ENCODE measurements around the gene CLK2.
A peak's percentile ranks its signal among the peaks of the same experiment; 100 is the strongest.
"Not testable (repeated sequence)": the region's sequence is repeated elsewhere in the genome, so short reads cannot be mapped to it uniquely, and the experiment has no call there.

The CLK2 gene

GRCh38 chr1:155295183-155295941 lies 22.1 kb upstream of the CLK2 start:
- no peak for DNase-seq
- no peak for TF ChIP-seq CTCF (IDR thresholded peaks at IDR 0.05)
- Mint-ChIP-seq H3K9me3 (peaks cover 4% of the 10 kb centered on the region), H3K4me1 (peaks cover 21% of the 10 kb centered on the region), H3K27me3 (ENCODE audit: low read depth, poor library complexity) (peaks cover 72% of the 10 kb centered on the region), H3K36me3 (ENCODE audit: low read depth) (no peaks in the 10 kb centered on the region), H3K27ac (no peak overlapping the region), H3K4me3 (no peak overlapping the region)

DNA sequence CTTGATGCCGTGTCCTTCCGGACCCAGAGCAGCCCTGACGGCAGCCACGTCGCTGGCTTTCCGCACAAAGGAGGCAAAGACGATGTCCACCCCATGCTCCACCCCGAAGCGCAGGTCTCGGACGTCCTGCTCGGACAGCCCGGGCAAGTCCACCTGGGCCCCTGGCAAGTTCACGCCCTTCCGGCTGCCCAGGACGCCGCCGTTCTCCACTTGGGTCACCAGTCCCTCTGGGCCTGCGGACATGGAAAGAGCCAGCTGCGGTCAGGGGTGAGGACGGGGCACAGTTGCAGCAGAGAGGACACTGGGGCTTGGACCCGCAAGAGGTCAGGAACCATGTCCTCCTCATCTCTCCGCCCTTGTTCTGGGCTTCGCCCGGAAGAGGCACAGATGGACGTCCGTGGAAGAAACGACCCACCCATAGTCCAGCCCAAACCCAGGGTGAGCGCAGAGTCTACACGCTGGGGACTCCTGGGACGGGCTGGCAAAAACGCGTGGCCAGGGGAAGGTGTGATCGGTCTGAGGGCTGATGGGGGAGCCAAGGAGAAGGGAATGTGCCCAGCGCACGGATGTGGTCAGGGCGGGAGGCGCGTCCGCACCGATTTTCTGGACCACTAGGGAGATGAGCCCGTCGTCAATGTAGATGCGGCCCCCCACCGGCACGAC lies 21.3 kb upstream of the CLK2 start:
- no peak for TF ChIP-seq CTCF (IDR thresholded peaks at IDR 0.05)
- Mint-ChIP-seq H3K9me3 (peaks cover 4% of the 10 kb centered on the region), H3K27me3 (ENCODE audit: low read depth, poor library complexity) (peaks cover 72% of the 10 kb centered on the region), H3K36me3 (ENCODE audit: low read depth) (no peaks in the 10 kb centered on the region), H3K4me3 (no peak overlapping the region), H3K27ac (no peak overlapping the region), H3K4me1 (peaks cover 21% of the 10 kb centered on the region)
- no peak for DNase-seq

DNA sequence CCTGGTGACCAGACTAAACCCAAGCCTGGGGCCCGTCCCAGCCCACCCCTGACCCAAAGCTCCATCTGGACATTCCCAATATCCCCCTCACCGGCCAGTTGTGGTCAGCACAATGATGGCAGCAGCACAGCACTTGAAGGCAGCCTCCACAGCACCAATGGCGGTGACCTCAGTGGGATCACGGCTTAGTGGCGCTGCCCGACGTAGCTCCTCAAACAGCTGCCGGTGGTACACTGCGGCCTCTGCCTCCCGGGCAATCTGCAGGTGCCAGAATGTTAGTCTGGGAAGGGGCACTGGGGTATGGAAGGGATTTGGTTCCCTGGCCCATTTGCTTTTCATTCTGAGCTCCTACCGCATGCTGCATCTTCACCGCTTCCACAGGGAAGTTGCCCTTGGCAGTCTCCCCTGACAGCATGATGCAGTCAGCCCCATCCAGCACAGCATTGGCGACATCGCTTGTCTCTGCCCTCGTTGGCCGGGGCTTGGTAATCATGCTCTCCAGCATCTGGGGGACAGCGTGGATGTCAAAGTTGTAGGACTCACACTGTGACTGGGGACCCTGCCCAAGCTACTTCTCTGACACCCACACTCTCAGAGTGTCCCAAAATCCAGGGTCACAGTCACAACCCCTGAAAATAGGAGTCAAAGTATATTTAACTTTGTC lies 19.9 kb upstream of the CLK2 start:
- no peak overlapping the region for H3K4me3 Mint-ChIP-seq
- DNase-seq, result no peak
- TF ChIP-seq CTCF (IDR thresholded peaks at IDR 0.05), result no peak
- H3K4me1 Mint-ChIP-seq, result peaks cover 21% of the 10 kb centered on the region
- no peaks in the 10 kb centered on the region for H3K36me3 Mint-ChIP-seq (ENCODE audit: low read depth)
- H3K27ac Mint-ChIP-seq, result no peak overlapping the region
- H3K9me3 Mint-ChIP-seq, result peaks cover 4% of the 10 kb centered on the region
- H3K27me3 Mint-ChIP-seq (ENCODE audit: low read depth, poor library complexity), result peaks cover 68% of the 10 kb centered on the region

- H3K4me3 Mint-ChIP-seq; DNase-seq; H3K9me3 Mint-ChIP-seq; H3K4me1 Mint-ChIP-seq; H3K36me3 Mint-ChIP-seq (ENCODE audit: low read depth); H3K27ac Mint-ChIP-seq: not testable (repeated sequence)
- peaks cover 48% of the 10 kb centered on the region for H3K27me3 Mint-ChIP-seq (ENCODE audit: low read depth, poor library complexity)
Measured at GRCh38 chr1:155291006-155291405, 17.7 kb upstream of the CLK2 start.

DNA sequence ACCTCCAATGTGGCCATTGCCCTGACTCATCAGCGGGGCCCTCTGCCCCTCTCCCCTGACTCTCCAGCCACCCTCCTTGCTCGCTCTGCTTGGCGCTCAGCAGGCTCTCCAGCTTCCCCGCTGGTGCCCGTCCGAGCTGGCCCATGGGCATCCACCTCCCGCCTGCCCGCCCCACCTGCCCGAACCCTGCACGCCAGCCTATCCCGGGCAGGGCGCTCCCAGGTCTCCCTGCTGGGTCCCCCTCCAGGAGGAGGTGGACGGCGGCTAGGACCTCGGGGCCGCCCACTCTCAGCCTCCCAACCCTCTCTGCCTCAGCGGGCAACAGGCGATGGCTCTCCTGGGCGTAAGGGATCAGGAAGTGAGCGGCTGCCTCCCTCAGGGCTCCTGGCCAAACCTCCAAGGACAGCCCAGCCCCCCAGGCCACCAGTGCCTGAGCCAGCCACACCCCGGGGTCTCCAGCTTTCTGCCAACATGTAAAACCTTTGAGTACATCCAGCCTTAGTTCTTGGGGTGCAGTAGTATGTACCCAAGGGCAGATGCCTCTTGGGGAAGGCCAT lies 14.8 kb upstream of the CLK2 start:
- H3K27me3 Mint-ChIP-seq (ENCODE audit: low read depth, poor library complexity), result peaks cover 18% of the 10 kb centered on the region
- H3K9me3 Mint-ChIP-seq, result no peaks in the 10 kb centered on the region
- H3K27ac Mint-ChIP-seq, result no peak overlapping the region
- H3K36me3 Mint-ChIP-seq (ENCODE audit: low read depth), result no peaks in the 10 kb centered on the region
- no peak for TF ChIP-seq CTCF (IDR thresholded peaks at IDR 0.05)
- DNase-seq, result no peak
- no peaks in the 10 kb centered on the region for H3K4me1 Mint-ChIP-seq
- H3K4me3 Mint-ChIP-seq, result no peak overlapping the region

GRCh38 chr1:155286544-155286943 lies 13.2 kb upstream of the CLK2 start:
- Mint-ChIP-seq H3K4me1 (no peaks in the 10 kb centered on the region), H3K27ac (peak overlapping the region; percentile 22)

More at GRCh38 chr1:155286544-155286943, 13.2 kb upstream of the CLK2 start:
- Mint-ChIP-seq H3K36me3 (ENCODE audit: low read depth) (no peaks in the 10 kb centered on the region), H3K4me3 (no peak overlapping the region), H3K9me3 (no peaks in the 10 kb centered on the region), H3K27me3 (ENCODE audit: low read depth, poor library complexity) (peaks cover 3% of the 10 kb centered on the region)
- DNase-seq, result no peak
- TF ChIP-seq CTCF (IDR thresholded peaks at IDR 0.05), result no peak

Data from nephron progenitor cell (in vitro differentiated cells).